GM18511 (cell line): Measurements from ENCODE around the gene PLCB2.

ENCODE experiments used
- ATAC-seq: cut with Tn5 transposase; IDR thresholded peaks from one replicate; pipeline ENCODE4 v1.9.1; 2021; ENCODE audit warnings: mild to moderate bottlenecking, moderate library complexity; ENCODE audit not compliant: unreplicated experiment

PLCB2 gene

GRCh38 chr15:40342416-40343320 is 34.9 kb upstream of the PLCB2 start:
- ATAC-seq = no peak

GRCh38 chr15:40340740-40341400 is 33.1 kb upstream of the PLCB2 start, which contains the start of gene CCDC9B:
Gene CCDC9B (minus strand): TSS chr15:40340939. CDS start chr15:40340819, 120 bp downstream.
- ATAC-seq = no peak

GRCh38 chr15:40340038-40340739 is 32.5 kb upstream of the PLCB2 start:
- ATAC-seq = no peak

- ATAC-seq = no peak
Measured at GRCh38 chr15:40339621-40339945, 31.8 kb upstream of the PLCB2 start.

- no peak for ATAC-seq
Measured at GRCh38 chr15:40338921-40339620, 31.3 kb upstream of the PLCB2 start.

GRCh38 chr15:40338041-40338657 is 30.4 kb upstream of the PLCB2 start:
- peak; percentile 68 for ATAC-seq

GRCh38 chr15:40337597-40337996 is 29.9 kb upstream of the PLCB2 start:
- no peak for ATAC-seq

GRCh38 chr15:40336744-40337122 is 29.0 kb upstream of the PLCB2 start:
- ATAC-seq = no peak

- ATAC-seq = no peak
Measured at GRCh38 chr15:40335938-40336743, 28.4 kb upstream of the PLCB2 start.

GRCh38 chr15:40334941-40335795 is 27.4 kb upstream of the PLCB2 start:
- ATAC-seq = no peak

- ATAC-seq = no peak
Measured at GRCh38 chr15:40334541-40334940, 26.8 kb upstream of the PLCB2 start.

- ATAC-seq = no peak
Measured at GRCh38 chr15:40333922-40334492, 26.3 kb upstream of the PLCB2 start.

GRCh38 chr15:40332113-40332781 is 24.5 kb upstream of the PLCB2 start:
- ATAC-seq = no peak

- no peak for ATAC-seq
Measured at GRCh38 chr15:40331637-40332036, 23.9 kb upstream of the PLCB2 start.

GRCh38 chr15:40331026-40331425 is 23.3 kb upstream of the PLCB2 start:
- no peak for ATAC-seq

GRCh38 chr15:40330368-40330836 is 22.7 kb upstream of the PLCB2 start:
- no peak for ATAC-seq

- ATAC-seq = no peak
Measured at GRCh38 chr15:40329804-40330203, 22.1 kb upstream of the PLCB2 start.

- no peak for ATAC-seq
Measured at GRCh38 chr15:40328751-40329150, 21.0 kb upstream of the PLCB2 start.
